ENCODE data around the gene MORC1. TPM values are rescaled to one million over a fixed set of nuclear protein-coding genes. Genes with fewer than 3 reads are reported as not detected.

MORC1 gene
- polyA plus RNA-seq, 2 of the 4 experiments (the other 2 are of a cell fraction): not detected

DNA sequence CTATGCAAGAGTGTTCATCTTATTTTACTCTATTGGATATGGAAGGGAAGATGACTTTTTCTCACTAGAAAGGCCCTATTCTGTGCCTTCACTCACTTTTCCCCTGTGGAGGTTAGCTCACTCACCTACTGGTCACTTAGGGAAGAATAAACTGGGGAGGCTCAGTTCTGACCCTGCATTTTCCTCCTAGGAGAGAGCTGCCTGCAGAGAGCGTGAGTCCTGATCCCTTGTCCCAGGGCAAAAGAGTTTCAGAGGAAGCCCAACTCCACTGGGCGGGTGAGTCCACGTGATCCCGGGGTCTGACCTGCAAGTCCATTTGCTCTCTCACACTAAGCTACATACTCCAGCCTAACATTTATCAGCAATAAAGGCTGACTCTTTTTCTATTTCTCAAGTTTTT, 8.4 kb downstream of the MORC1 start:
- POLR2A ChIA-PET: no interaction called here
- no peak for ATAC-seq
- Histone ChIP-seq H3K4me2 (no peak overlapping the region), H3K4me3 (no peak overlapping the region), H3K4me1 (no peaks in the 10 kb centered on the region), H3K27ac (no peak overlapping the region), H3K9me3 (no peaks in the 10 kb centered on the region)
- TF ChIP-seq, protein P1, sequence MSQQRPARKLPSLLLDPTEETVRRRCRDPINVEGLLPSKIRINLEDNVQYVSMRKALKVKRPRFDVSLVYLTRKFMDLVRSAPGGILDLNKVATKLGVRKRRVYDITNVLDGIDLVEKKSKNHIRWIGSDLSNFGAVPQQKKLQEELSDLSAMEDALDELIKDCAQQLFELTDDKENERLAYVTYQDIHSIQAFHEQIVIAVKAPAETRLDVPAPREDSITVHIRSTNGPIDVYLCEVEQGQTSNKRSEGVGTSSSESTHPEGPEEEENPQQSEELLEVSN (IDR thresholded peaks at IDR 0.05; ENCODE audit: borderline replicate concordance, low read depth): no peak
- TF ChIP-seq RAD21 (conservative IDR thresholded peaks at IDR 0.05 in 1 of 2, IDR thresholded peaks at IDR 0.05 in 1 of 2) (no peak), KDM1A (IDR thresholded peaks at IDR 0.05; ENCODE audit: low read depth) (no peak)
- DNase-seq (ENCODE audit: low read depth in 1 of 2, low spot score in 1 of 2): no peak
- 72% methylated on average over 4 of the region's 4 CpGs for WGBS (ENCODE audit: missing lambda C conversion rate)
- no peak for FAIRE-seq
- CTCF ChIA-PET: no interaction called here

GRCh38 chr3:109098079-109098644, 19.8 kb downstream of the MORC1 start:
- Histone ChIP-seq H3K9me3 (no peaks in the 10 kb centered on the region), H3K4me1 (no peaks in the 10 kb centered on the region), H3K4me3 (no peak overlapping the region), H3K4me2 (no peak overlapping the region), H3K27ac (no peak overlapping the region)
- 32% methylated on average over 5 of the region's 5 CpGs for WGBS (ENCODE audit: missing lambda C conversion rate)
- CTCF ChIA-PET: interaction anchor here (0.7 to 2.0 kb wide), 3 partner anchors 16 to 334 kb away, joined by 4 to 7 read pairs (median 4); no protein-coding TSS in a partner anchor
- ATAC-seq (peak; percentile 80 to 81; a peak in 5 of 6 replicates), DNase-seq (ENCODE audit: low read depth in 1 of 2, low spot score in 1 of 2) (peak; percentile 15 to 28), FAIRE-seq (no peak)
- POLR2A ChIA-PET: no interaction called here
- TF ChIP-seq RAD21 (conservative IDR thresholded peaks at IDR 0.05 in 1 of 2, IDR thresholded peaks at IDR 0.05 in 1 of 2): peak in 1 of 2 experiments; percentile 19; a peak in 2 of 5 replicates
- TF ChIP-seq TFCP2L1 (CRISPR knock-in tag; IDR thresholded peaks at IDR 0.05): no peak
- TF ChIP-seq HEYL (CRISPR knock-in tag; IDR thresholded peaks at IDR 0.05): no peak
- TF ChIP-seq MAZ (IDR thresholded peaks at IDR 0.05; ENCODE audit: borderline replicate concordance, low read depth, low read length): no peak
- no peak for TF ChIP-seq SMC3 (IDR thresholded peaks at IDR 0.05)
- no peak for TF ChIP-seq CBX8 (IDR thresholded peaks at IDR 0.05)
- TF ChIP-seq ZSCAN20 (CRISPR knock-in tag; IDR thresholded peaks at IDR 0.05): no peak
- peak; percentile 37 for TF ChIP-seq MAFK (IDR thresholded peaks at IDR 0.05; ENCODE audit: partially characterized antibody)

DNA sequence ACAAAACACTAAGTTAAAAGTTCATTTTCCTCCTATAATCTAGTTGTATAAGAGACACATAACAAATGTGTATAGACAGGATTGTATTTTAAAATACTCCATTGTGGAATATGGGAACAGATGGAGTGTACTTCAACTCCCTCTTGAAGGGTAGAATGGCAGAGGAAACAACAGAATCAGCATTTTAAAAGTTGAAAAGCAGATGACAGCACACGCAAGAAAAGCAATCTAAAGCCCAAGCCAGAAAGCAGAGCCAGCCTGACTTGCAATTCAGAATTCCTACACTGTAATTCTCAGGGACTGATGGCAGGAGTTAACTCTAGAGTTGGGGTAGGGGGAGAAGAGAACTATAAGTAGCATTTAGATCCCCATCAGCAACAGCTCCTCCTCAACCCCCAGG, 22.8 kb downstream of the MORC1 start:
- Histone ChIP-seq H3K9me3 (no peaks in the 10 kb centered on the region), H3K27ac (no peak overlapping the region), H3K4me1 (no peaks in the 10 kb centered on the region), H3K4me3 (no peak overlapping the region), H3K4me2 (no peak overlapping the region)
- 61% methylated on average over 1 of the region's 1 CpG for WGBS (ENCODE audit: missing lambda C conversion rate)
- TF ChIP-seq ZSCAN20 (CRISPR knock-in tag; IDR thresholded peaks at IDR 0.05) (no peak), NFE2L2 (conservative IDR thresholded peaks at IDR 0.05; ENCODE audit: low read length) (no peak), HES2 (IDR thresholded peaks at IDR 0.05) (no peak), HEYL (CRISPR knock-in tag; IDR thresholded peaks at IDR 0.05) (no peak), JUNB (IDR thresholded peaks at IDR 0.05) (no peak), HOXB5 (CRISPR knock-in tag; IDR thresholded peaks at IDR 0.05) (no peak), KDM1A (IDR thresholded peaks at IDR 0.05; ENCODE audit: low read depth) (no peak), MYC (IDR thresholded peaks at IDR 0.05; ENCODE audit: borderline replicate concordance, low read length) (no peak), CHD4 (IDR thresholded peaks at IDR 0.05; ENCODE audit: borderline replicate concordance) (no peak), MAZ (IDR thresholded peaks at IDR 0.05; ENCODE audit: borderline replicate concordance, low read depth, low read length) (no peak)
- ATAC-seq (no peak), FAIRE-seq (no peak), DNase-seq (ENCODE audit: low read depth in 1 of 2, low spot score in 1 of 2) (no peak)
- CTCF ChIA-PET: interaction anchor here (0.9 kb wide), 1 partner anchor 12 kb away, joined by 3 read pairs; no protein-coding TSS in a partner anchor
- POLR2A ChIA-PET: no interaction called here

GRCh38 chr3:109093561-109093960, 24.4 kb downstream of the MORC1 start:
- CTCF ChIA-PET: interaction anchor here (1.3 kb wide), 1 partner anchor 12 kb away, joined by 5 read pairs; no protein-coding TSS in a partner anchor
- FAIRE-seq: no peak

More at GRCh38 chr3:109093561-109093960, 24.4 kb downstream of the MORC1 start:
- Histone ChIP-seq H3K9me3 (no peaks in the 10 kb centered on the region), H3K4me3 (no peak overlapping the region), H3K4me2 (no peak overlapping the region), H3K27ac (no peak overlapping the region), H3K4me1 (no peaks in the 10 kb centered on the region)
- no peak for DNase-seq (ENCODE audit: low read depth in 1 of 2, low spot score in 1 of 2)
- TF ChIP-seq CHD4 (IDR thresholded peaks at IDR 0.05; ENCODE audit: borderline replicate concordance) (no peak), HDAC2 (IDR thresholded peaks at IDR 0.05) (no peak), ATOH8 (CRISPR knock-in tag; IDR thresholded peaks at IDR 0.05; ENCODE audit: low read depth) (no peak), GATA3 (IDR thresholded peaks at IDR 0.05; ENCODE audit: borderline replicate concordance) (no peak), RARB (CRISPR knock-in tag; IDR thresholded peaks at IDR 0.05) (no peak), KDM1A (IDR thresholded peaks at IDR 0.05; ENCODE audit: low read depth) (no peak), NFE2L2 (conservative IDR thresholded peaks at IDR 0.05; ENCODE audit: low read length) (no peak), CEBPB (IDR thresholded peaks at IDR 0.05) (no peak), ZFP36 (IDR thresholded peaks at IDR 0.05; ENCODE audit: borderline replicate concordance, partially characterized antibody) (no peak), HOXB5 (CRISPR knock-in tag; IDR thresholded peaks at IDR 0.05) (no peak), HES2 (IDR thresholded peaks at IDR 0.05) (no peak), CBX8 (IDR thresholded peaks at IDR 0.05) (no peak), FOSB (CRISPR knock-in tag; IDR thresholded peaks at IDR 0.05) (no peak), MYC (IDR thresholded peaks at IDR 0.05; ENCODE audit: borderline replicate concordance, low read length) (no peak)
- POLR2A ChIA-PET: no interaction called here
- ATAC-seq: no peak

All from A549 (cell line).